ENCODE measurements around the gene ZNF813. TPM values are rescaled to one million over a fixed set of nuclear protein-coding genes. Genes with fewer than 3 reads are reported as not detected.
"Not testable (repeated sequence)": the region's sequence is repeated elsewhere in the genome, so short reads cannot be mapped to it uniquely, and the experiment has no call there.

The ZNF813 gene
- total RNA-seq (2014; rRNA removed; shearing (Covaris generic)) (29.3 and 30.9 TPM in 2 replicates), polyA plus RNA-seq (2016; fragmentation: Nextera tagmentation; extraction: Ambion mirVana) (5.3 and 6.4 TPM in 2 replicates)
- long read RNA-seq, full-length matches to known transcripts = 3 of 6 reads
- long read RNA-seq, partial matches to known transcripts = 0 of 6 reads
- long read RNA-seq, other reads (novel, unspliced or antisense) = 3 of 6 reads

- Histone ChIP-seq H3K36me3 (ENCODE audit: insufficient read depth) (no peaks in the 10 kb centered on the region), H3K9me2 (ENCODE audit: insufficient read depth) (no peaks in the 10 kb centered on the region), H4K20me1 (replicated peaks; ENCODE audit: insufficient read depth) (no peaks in the 10 kb centered on the region), H3K27me3 (ENCODE audit: insufficient read depth) (no peaks in the 10 kb centered on the region), H3K4me2 (peak within 1 kb of the TSS; percentile 96), H3K4me3 (peak within 1 kb of the TSS; percentile 98), H3F3A (replicated peaks; ENCODE audit: low read depth) (0 out of 2 replicates have a peak, but pooled peaks cover 4% of the 10 kb centered on the region), H3K79me2 (replicated peaks; ENCODE audit: insufficient read depth) (peaks cover 27% of the 10 kb centered on the region), H2AFZ (peak within 1 kb of the TSS; percentile 93), H3K4me1 (ENCODE audit: insufficient read depth) (peaks cover 16% of the 10 kb centered on the region), H3K27ac (ENCODE audit: low read depth) (peak within 1 kb of the TSS; percentile 79; the same call in 1 of the 2 replicates)
- H3K36me3 Mint-ChIP-seq (ENCODE audit: low read depth) = peaks cover 13% of the 10 kb centered on the region; the same call in 2 of the 3 replicates
- H3K27me3 Mint-ChIP-seq (ENCODE audit: insufficient read depth, low read depth, poor library complexity) = peaks cover 7% of the 10 kb centered on the region
- no peak for TF ChIP-seq REST (IDR thresholded peaks at IDR 0.05; ENCODE audit: unreplicated experiment)
- TF ChIP-seq POLR2AphosphoS5 (IDR thresholded peaks at IDR 0.05; ENCODE audit: low read depth) = peak; percentile 76
- TF ChIP-seq EZH2phosphoT487 (IDR thresholded peaks at IDR 0.05; ENCODE audit: unreplicated experiment) = no peak
- DNase-seq (ENCODE audit: low spot score) = peak; percentile 97
- peak within 1 kb of the TSS; percentile 98 for H3K4me3 Mint-ChIP-seq
- H3K27ac Mint-ChIP-seq = peak within 1 kb of the TSS; percentile 95
- peaks cover 41% of the 10 kb centered on the region for H3K4me1 Mint-ChIP-seq
- ATAC-seq = peak; percentile 69
- H3K9me3 Mint-ChIP-seq = 0 out of 3 replicates have a peak, but pooled peaks cover 2% of the 10 kb centered on the region
These were observed at the start of gene ZNF813 for GRCh38 chr19:53467485-53468262. Gene ZNF813 (plus strand): TSS chr19:53467733. CDS start chr19:53483823, 16,090 bp downstream.

GRCh38 chr19:53420520-53421315 lies 46.8 kb upstream of the ZNF813 start:
- H3K4me3 Mint-ChIP-seq; H3K27ac Mint-ChIP-seq; DNase-seq (ENCODE audit: low spot score); H4K20me1 ChIP-seq (replicated peaks; ENCODE audit: insufficient read depth); H3K4me2 ChIP-seq; ATAC-seq; H2AFZ ChIP-seq; H3K79me2 ChIP-seq (replicated peaks; ENCODE audit: insufficient read depth); H3K27me3 ChIP-seq (ENCODE audit: insufficient read depth); H3K4me3 ChIP-seq; H3K27me3 Mint-ChIP-seq (ENCODE audit: insufficient read depth, low read depth, poor library complexity); H3K9me3 Mint-ChIP-seq; H3F3A ChIP-seq (replicated peaks; ENCODE audit: low read depth); H3K36me3 ChIP-seq (ENCODE audit: insufficient read depth); H3K36me3 Mint-ChIP-seq (ENCODE audit: low read depth); H3K9me2 ChIP-seq (ENCODE audit: insufficient read depth): not testable (repeated sequence)
- Histone ChIP-seq H3K27ac (ENCODE audit: low read depth) (peak overlapping the region; percentile 48; the same call in 1 of the 2 replicates), H3K4me1 (ENCODE audit: insufficient read depth) (peaks cover 10% of the 10 kb centered on the region; the same call in 1 of the 2 replicates)
- H3K4me1 Mint-ChIP-seq = peaks cover 15% of the 10 kb centered on the region

Data from GM23338 (cell line).